Measurements from ENCODE around the gene SLC8A1. TPM values are rescaled to one million over a fixed set of nuclear protein-coding genes. Genes with fewer than 3 reads are reported as not detected.

SLC8A1 gene
- total RNA-seq, 1 donor from 2014 or later, result 5.6 TPM

- DNase-seq (ENCODE audit: low spot score in 2 of 2), result no peak
- H3K36me3 ChIP-seq, result no peaks in the 10 kb centered on the region
- H3K9me3 ChIP-seq, result no peaks in the 10 kb centered on the region
- no peak for TF ChIP-seq CTCF (IDR thresholded peaks at IDR 0.05)
- intact Hi-C loops (cut with DNase I), result loop anchor here (5.0 to 10.0 kb wide), 2 partner anchors 37 to 935 kb away; no protein-coding TSS in a partner anchor
- H3K27me3 ChIP-seq, result no peaks in the 10 kb centered on the region
- H3K4me3 ChIP-seq, result no peak overlapping the region
- H3K27ac ChIP-seq, result no peak overlapping the region
- H3K4me1 ChIP-seq, result peaks cover 0 to 8% of the 10 kb centered on the region in 2 donors
Observed at GRCh38 chr2:40439473-40439872, 12.4 kb downstream of the SLC8A1 start.

GRCh38 chr2:40436093-40436475, 15.8 kb downstream of the SLC8A1 start:
- H3K27ac ChIP-seq, result peak overlapping the region; percentile 63 to 76
- no peaks in the 10 kb centered on the region for H3K27me3 ChIP-seq
- no peak overlapping the region for H3K4me3 ChIP-seq
- TF ChIP-seq CTCF (IDR thresholded peaks at IDR 0.05), result no peak
- H3K4me1 ChIP-seq, result peaks cover 6 to 26% of the 10 kb centered on the region in 2 donors
- no peak for DNase-seq (ENCODE audit: low spot score in 2 of 2)
- intact Hi-C loops (cut with DNase I), result loop anchor here (5.0 to 10.0 kb wide), 2 partner anchors 34 to 931 kb away; no protein-coding TSS in a partner anchor
- no peaks in the 10 kb centered on the region for H3K9me3 ChIP-seq
- H3K36me3 ChIP-seq, result no peaks in the 10 kb centered on the region

- intact Hi-C loops (cut with DNase I), result loop anchor here (2.0 to 10.0 kb wide), 3 partner anchors 15 to 931 kb away; no protein-coding TSS in a partner anchor
- Histone ChIP-seq H3K4me3 (no peak overlapping the region), H3K27ac (peak overlapping the region; percentile 63 to 76), H3K36me3 (no peaks in the 10 kb centered on the region), H3K4me1 (peaks cover 8 to 31% of the 10 kb centered on the region in 2 donors), H3K9me3 (no peaks in the 10 kb centered on the region), H3K27me3 (no peaks in the 10 kb centered on the region)
- no peak for DNase-seq (ENCODE audit: low spot score in 2 of 2)
- TF ChIP-seq CTCF (IDR thresholded peaks at IDR 0.05), result no peak
Observed at GRCh38 chr2:40435426-40436092, 16.3 kb downstream of the SLC8A1 start.

GRCh38 chr2:40434731-40435271, 17.1 kb downstream of the SLC8A1 start:
- H3K27ac ChIP-seq, result peak overlapping the region; percentile 63 to 76

GRCh38 chr2:40433736-40434135, 18.2 kb downstream of the SLC8A1 start:
- H3K36me3 ChIP-seq, result no peaks in the 10 kb centered on the region
- H3K27me3 ChIP-seq, result no peaks in the 10 kb centered on the region
- H3K4me3 ChIP-seq, result no peak overlapping the region
- TF ChIP-seq CTCF (IDR thresholded peaks at IDR 0.05), result no peak
- intact Hi-C loops (cut with DNase I), result loop anchor here (2.0 to 10.0 kb wide), 3 partner anchors 17 to 929 kb away; no protein-coding TSS in a partner anchor
- peaks cover 8 to 31% of the 10 kb centered on the region in 2 donors for H3K4me1 ChIP-seq
- H3K9me3 ChIP-seq, result no peaks in the 10 kb centered on the region
- DNase-seq (ENCODE audit: low spot score in 2 of 2), result no peak
- peak overlapping the region; percentile 63 to 76 for H3K27ac ChIP-seq

More at GRCh38 chr2:40434731-40435271, 17.1 kb downstream of the SLC8A1 start:
- intact Hi-C loops (cut with DNase I), result loop anchor here (2.0 to 10.0 kb wide), 4 partner anchors 16 to 930 kb away; no protein-coding TSS in a partner anchor
- Histone ChIP-seq H3K9me3 (no peaks in the 10 kb centered on the region), H3K36me3 (no peaks in the 10 kb centered on the region), H3K27me3 (no peaks in the 10 kb centered on the region), H3K4me3 (no peak overlapping the region), H3K4me1 (peaks cover 8 to 31% of the 10 kb centered on the region in 2 donors)
- DNase-seq (ENCODE audit: low spot score in 2 of 2), result peak in 1 of 2 donors; percentile 87
- TF ChIP-seq CTCF (IDR thresholded peaks at IDR 0.05), result no peak
